HepG2 (cell line): ENCODE results near the gene ATP5PF. TPM values are rescaled to one million over a fixed set of nuclear protein-coding genes. Genes with fewer than 3 reads are reported as not detected.

ENCODE experiments used
- BRCA1 ChIP-seq: sonication (generic); formaldehyde crosslinking; IDR thresholded peaks from 2 replicates; pipeline ENCODE4 v1.4.0; 2020; ENCODE audit warnings: missing genetic modification reagents
- MED1 ChIP-seq: sonication (generic); formaldehyde crosslinking; IDR thresholded peaks from 2 replicates; pipeline ENCODE4 v1.4.0; 2020; ENCODE audit warnings: missing genetic modification reagents
- MTA3 ChIP-seq: sonication (generic); formaldehyde crosslinking; IDR thresholded peaks from 2 replicates; pipeline ENCODE4 v1.4.0; 2020; ENCODE audit warnings: missing genetic modification reagents
- NCOA1 ChIP-seq: sonication (generic); formaldehyde crosslinking; IDR thresholded peaks from 2 replicates; pipeline ENCODE4 v1.9.0; 2021; ENCODE audit warnings: missing genetic modification reagents
- NFATC3 ChIP-seq: sonication (generic); formaldehyde crosslinking; IDR thresholded peaks from 2 replicates; pipeline ENCODE4 v1.5.1; 2020; ENCODE audit warnings: mild to moderate bottlenecking, missing genetic modification reagents
- NFIB ChIP-seq: sonication (generic); formaldehyde crosslinking; IDR thresholded peaks from 2 replicates; pipeline ENCODE4 v1.9.0; 2021; ENCODE audit warnings: missing genetic modification reagents, mild to moderate bottlenecking, borderline replicate concordance
- PHF20 ChIP-seq: sonication (generic); formaldehyde crosslinking; IDR thresholded peaks from 2 replicates; pipeline ENCODE4 v1.5.0; 2020; ENCODE audit warnings: mild to moderate bottlenecking, missing genetic modification reagents
- SRSF4 ChIP-seq: fragments of 200-400 bp; formaldehyde crosslinking; IDR thresholded peaks from one replicate; pipeline ENCODE4 v1.6.1; 2018; ENCODE audit warnings: mild to moderate bottlenecking, low read depth, low read length, moderate library complexity; ENCODE audit not compliant: poor library complexity, severe bottlenecking
- TSC22D2 ChIP-seq: sonication (generic); formaldehyde crosslinking; IDR thresholded peaks from 2 replicates; pipeline ENCODE4 v1.5.1; 2020; ENCODE audit warnings: missing genetic modification reagents, mild to moderate bottlenecking, borderline replicate concordance
- ZNF343 ChIP-seq: sonication (generic); formaldehyde crosslinking; IDR thresholded peaks from 2 replicates; pipeline ENCODE4 v1.4.0; 2020; ENCODE audit warnings: mild to moderate bottlenecking, missing genetic modification reagents
- ZNF432 ChIP-seq: sonication (generic); formaldehyde crosslinking; IDR thresholded peaks from 2 replicates; pipeline ENCODE4 v1.5.0; 2020; ENCODE audit warnings: missing genetic modification reagents, mild to moderate bottlenecking, borderline replicate concordance
- ZNF460 ChIP-seq: sonication (generic); formaldehyde crosslinking; IDR thresholded peaks from 2 replicates; pipeline ENCODE4 v1.5.1; 2020; ENCODE audit warnings: missing genetic modification reagents, mild to moderate bottlenecking, borderline replicate concordance
- ZNF484 ChIP-seq: sonication (generic); formaldehyde crosslinking; IDR thresholded peaks from 2 replicates; pipeline ENCODE4 v1.5.1; 2020; ENCODE audit warnings: mild to moderate bottlenecking, low read depth, missing genetic modification reagents, borderline replicate concordance
- polyA plus RNA-seq, 8 experiments: library from polyadenylated mRNA; depleted of rRNA in 3 of 8; stranded (reverse) in 7 of 8; unstranded in 1 of 8; fragments of >200 nt; fragmentation: Illumina TruSeq in 4 of 8; extraction: Trizol in 4 of 8; gene quantifications; 2 replicates each; pipeline versions ENCODE4 v1.2.1 to v1.2.3, GENCODE V29; 2011 to 2016; ENCODE audit warnings: low read depth in 4 of 8, missing spikeins in 1 of 8, mixed read lengths in 1 of 8; ENCODE audit not compliant: insufficient read depth in 1 of 8
- total RNA-seq, 5 experiments: library from RNA; depleted of rRNA; stranded (reverse); fragments of >200 nt; fragmentation: Illumina TruSeq; extraction: Trizol; gene quantifications; 2 replicates each; pipeline ENCODE4 v1.2.3, GENCODE V29; 2016; ENCODE audit warnings: low read depth in 1 of 5
- TF ChIP-seq, protein P1 (sequence below), 2 experiments: sonication (generic) in 1 of 2; formaldehyde crosslinking in 1 of 2; IDR thresholded peaks; 2 replicates each; pipeline versions ENCODE4 v1.4.0 to v1.6.1; 2018 to 2020; ENCODE audit warnings: missing genetic modification reagents in 2 of 2, borderline replicate concordance in 1 of 2, low read depth in 1 of 2, mild to moderate bottlenecking in 1 of 2, missing biosample characterization in 1 of 2
- TF ChIP-seq, protein P2 (sequence below): sonication (generic); formaldehyde crosslinking; IDR thresholded peaks from 2 replicates; pipeline ENCODE4 v1.4.0; 2020; ENCODE audit warnings: missing genetic modification reagents
- TF ChIP-seq, protein P3 (sequence below): sonication (generic); formaldehyde crosslinking; IDR thresholded peaks from 2 replicates; pipeline ENCODE4 v1.8.0; 2022; ENCODE audit warnings: mild to moderate bottlenecking, missing genetic modification reagents; ENCODE audit not compliant: insufficient replicate concordance
- TF ChIP-seq, protein P4 (sequence below): sonication (generic); formaldehyde crosslinking; conservative IDR thresholded peaks from 2 replicates; pipeline ENCODE4 v1.4.0; 2020; ENCODE audit warnings: mild to moderate bottlenecking, missing genetic modification reagents, moderate library complexity

Gene ATP5PF
- total and polyA plus RNA-seq, 2 of the 13 experiments (the other 11 are each of a cell fraction or from before 2014, with no cell fraction given) = 131 to 157 TPM

DNA sequence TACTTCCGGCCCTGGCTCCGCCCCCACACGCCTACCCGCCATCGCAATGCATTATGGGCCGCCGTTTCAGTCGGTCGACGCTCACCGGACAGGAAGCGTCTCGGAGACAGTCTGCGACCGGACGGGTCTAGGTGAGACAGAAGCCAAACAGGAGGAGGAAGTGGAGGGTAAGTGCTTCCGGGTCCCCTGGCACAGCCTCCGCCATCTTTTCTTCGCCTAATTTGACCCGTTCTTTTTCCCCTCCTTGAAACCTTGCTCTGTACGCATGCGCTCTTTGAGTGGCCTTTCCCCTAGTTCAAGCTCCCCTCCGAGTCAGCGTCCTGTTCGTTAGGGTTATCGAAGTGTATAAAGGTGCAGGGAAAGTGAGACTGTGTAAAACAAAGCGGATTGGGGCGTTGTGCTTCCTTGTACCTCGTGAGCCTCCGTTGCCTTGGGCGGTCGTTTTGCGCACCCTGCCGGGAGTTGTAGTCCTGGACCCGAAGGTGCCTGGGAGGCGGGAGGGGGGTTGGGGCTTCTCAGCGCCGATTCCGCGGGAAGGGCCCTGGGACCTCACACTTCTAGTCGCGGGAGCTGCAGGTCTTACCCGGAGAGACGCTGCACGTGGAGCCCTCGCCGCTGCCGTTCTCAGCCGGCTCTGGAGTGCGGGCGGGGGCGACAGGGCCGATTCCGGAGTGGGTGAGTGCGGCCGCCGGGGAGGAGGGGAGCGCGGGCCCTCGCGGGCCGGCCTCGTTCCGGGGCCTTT lies at the start of gene ATP5PF, which contains the start of gene GABPA (continued):
- TF ChIP-seq, protein P1, sequence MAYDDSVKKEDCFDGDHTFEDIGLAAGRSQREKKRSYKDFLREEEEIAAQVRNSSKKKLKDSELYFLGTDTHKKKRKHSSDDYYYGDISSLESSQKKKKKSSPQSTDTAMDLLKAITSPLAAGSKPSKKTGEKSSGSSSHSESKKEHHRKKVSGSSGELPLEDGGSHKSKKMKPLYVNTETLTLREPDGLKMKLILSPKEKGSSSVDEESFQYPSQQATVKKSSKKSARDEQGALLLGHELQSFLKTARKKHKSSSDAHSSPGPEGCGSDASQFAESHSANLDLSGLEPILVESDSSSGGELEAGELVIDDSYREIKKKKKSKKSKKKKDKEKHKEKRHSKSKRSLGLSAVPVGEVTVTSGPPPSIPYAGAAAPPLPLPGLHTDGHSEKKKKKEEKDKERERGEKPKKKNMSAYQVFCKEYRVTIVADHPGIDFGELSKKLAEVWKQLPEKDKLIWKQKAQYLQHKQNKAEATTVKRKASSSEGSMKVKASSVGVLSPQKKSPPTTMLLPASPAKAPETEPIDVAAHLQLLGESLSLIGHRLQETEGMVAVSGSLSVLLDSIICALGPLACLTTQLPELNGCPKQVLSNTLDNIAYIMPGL (CRISPR knock-in tag; IDR thresholded peaks at IDR 0.05; ENCODE audit: borderline replicate concordance in 1 of 2, low read depth in 1 of 2) = peak; percentile 52 to 93; a peak in 3 of 4 replicates
- TF ChIP-seq ZNF484 (CRISPR knock-in tag) (no peak), MTA3 (CRISPR knock-in tag) (no peak), NCOA1 (CRISPR knock-in tag) (peak; percentile 83), ZNF460 (CRISPR knock-in tag) (no peak; the same call in 1 of the 2 replicates), TSC22D2 (CRISPR knock-in tag) (0 out of 2 replicates have a peak, but pooled peaks have one; percentile 32), MED1 (CRISPR knock-in tag) (peak; percentile 43; the same call in 1 of the 2 replicates), PHF20 (CRISPR knock-in tag) (peak; percentile 93), ZNF432 (CRISPR knock-in tag) (no peak), ZNF343 (CRISPR knock-in tag) (0 out of 2 replicates have a peak, but pooled peaks have one; percentile 83), BRCA1 (no peak), SRSF4 (no peak), NFATC3 (no peak), NFIB (no peak)
- TF ChIP-seq, protein P2, sequence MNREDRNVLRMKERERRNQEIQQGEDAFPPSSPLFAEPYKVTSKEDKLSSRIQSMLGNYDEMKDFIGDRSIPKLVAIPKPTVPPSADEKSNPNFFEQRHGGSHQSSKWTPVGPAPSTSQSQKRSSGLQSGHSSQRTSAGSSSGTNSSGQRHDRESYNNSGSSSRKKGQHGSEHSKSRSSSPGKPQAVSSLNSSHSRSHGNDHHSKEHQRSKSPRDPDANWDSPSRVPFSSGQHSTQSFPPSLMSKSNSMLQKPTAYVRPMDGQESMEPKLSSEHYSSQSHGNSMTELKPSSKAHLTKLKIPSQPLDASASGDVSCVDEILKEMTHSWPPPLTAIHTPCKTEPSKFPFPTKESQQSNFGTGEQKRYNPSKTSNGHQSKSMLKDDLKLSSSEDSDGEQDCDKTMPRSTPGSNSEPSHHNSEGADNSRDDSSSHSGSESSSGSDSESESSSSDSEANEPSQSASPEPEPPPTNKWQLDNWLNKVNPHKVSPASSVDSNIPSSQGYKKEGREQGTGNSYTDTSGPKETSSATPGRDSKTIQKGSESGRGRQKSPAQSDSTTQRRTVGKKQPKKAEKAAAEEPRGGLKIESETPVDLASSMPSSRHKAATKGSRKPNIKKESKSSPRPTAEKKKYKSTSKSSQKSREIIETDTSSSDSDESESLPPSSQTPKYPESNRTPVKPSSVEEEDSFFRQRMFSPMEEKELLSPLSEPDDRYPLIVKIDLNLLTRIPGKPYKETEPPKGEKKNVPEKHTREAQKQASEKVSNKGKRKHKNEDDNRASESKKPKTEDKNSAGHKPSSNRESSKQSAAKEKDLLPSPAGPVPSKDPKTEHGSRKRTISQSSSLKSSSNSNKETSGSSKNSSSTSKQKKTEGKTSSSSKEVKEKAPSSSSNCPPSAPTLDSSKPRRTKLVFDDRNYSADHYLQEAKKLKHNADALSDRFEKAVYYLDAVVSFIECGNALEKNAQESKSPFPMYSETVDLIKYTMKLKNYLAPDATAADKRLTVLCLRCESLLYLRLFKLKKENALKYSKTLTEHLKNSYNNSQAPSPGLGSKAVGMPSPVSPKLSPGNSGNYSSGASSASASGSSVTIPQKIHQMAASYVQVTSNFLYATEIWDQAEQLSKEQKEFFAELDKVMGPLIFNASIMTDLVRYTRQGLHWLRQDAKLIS (CRISPR knock-in tag) = no peak
- TF ChIP-seq, protein P3, sequence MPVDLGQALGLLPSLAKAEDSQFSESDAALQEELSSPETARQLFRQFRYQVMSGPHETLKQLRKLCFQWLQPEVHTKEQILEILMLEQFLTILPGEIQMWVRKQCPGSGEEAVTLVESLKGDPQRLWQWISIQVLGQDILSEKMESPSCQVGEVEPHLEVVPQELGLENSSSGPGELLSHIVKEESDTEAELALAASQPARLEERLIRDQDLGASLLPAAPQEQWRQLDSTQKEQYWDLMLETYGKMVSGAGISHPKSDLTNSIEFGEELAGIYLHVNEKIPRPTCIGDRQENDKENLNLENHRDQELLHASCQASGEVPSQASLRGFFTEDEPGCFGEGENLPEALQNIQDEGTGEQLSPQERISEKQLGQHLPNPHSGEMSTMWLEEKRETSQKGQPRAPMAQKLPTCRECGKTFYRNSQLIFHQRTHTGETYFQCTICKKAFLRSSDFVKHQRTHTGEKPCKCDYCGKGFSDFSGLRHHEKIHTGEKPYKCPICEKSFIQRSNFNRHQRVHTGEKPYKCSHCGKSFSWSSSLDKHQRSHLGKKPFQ (CRISPR knock-in tag) = no peak
- TF ChIP-seq, protein P4, sequence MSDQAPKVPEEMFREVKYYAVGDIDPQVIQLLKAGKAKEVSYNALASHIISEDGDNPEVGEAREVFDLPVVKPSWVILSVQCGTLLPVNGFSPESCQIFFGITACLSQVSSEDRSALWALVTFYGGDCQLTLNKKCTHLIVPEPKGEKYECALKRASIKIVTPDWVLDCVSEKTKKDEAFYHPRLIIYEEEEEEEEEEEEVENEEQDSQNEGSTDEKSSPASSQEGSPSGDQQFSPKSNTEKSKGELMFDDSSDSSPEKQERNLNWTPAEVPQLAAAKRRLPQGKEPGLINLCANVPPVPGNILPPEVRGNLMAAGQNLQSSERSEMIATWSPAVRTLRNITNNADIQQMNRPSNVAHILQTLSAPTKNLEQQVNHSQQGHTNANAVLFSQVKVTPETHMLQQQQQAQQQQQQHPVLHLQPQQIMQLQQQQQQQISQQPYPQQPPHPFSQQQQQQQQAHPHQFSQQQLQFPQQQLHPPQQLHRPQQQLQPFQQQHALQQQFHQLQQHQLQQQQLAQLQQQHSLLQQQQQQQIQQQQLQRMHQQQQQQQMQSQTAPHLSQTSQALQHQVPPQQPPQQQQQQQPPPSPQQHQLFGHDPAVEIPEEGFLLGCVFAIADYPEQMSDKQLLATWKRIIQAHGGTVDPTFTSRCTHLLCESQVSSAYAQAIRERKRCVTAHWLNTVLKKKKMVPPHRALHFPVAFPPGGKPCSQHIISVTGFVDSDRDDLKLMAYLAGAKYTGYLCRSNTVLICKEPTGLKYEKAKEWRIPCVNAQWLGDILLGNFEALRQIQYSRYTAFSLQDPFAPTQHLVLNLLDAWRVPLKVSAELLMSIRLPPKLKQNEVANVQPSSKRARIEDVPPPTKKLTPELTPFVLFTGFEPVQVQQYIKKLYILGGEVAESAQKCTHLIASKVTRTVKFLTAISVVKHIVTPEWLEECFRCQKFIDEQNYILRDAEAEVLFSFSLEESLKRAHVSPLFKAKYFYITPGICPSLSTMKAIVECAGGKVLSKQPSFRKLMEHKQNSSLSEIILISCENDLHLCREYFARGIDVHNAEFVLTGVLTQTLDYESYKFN (CRISPR knock-in tag) = peak; percentile 49
